Panc1 (cell line): ENCODE results near the gene CA9.

ENCODE experiments used
- CTCF ChIP-seq: fragments of 450-650 bp; IDR thresholded peaks from 2 replicates; pipeline ENCODE4 v1.5.1; 2017; ENCODE audit warnings: mild to moderate bottlenecking
- POLR2AphosphoS5 ChIP-seq: IDR thresholded peaks from 2 replicates; pipeline ENCODE4 v1.6.1; 2012; ENCODE audit warnings: mild to moderate bottlenecking, low read depth, low read length, moderate library complexity
- SIN3A ChIP-seq: IDR thresholded peaks from 2 replicates; pipeline ENCODE4 v1.6.1; 2012; ENCODE audit warnings: low read depth, mild to moderate bottlenecking, low read length, moderate library complexity, borderline replicate concordance; ENCODE audit not compliant: insufficient read depth
- TF ChIP-seq, protein P1 (sequence below), 2 experiments: IDR thresholded peaks; 2 replicates each; pipeline ENCODE4 v1.6.1; 2011 to 2012; ENCODE audit warnings: low read depth in 2 of 2, control low read depth in 1 of 2, low read length in 1 of 2, mild to moderate bottlenecking in 1 of 2, moderate library complexity in 1 of 2; ENCODE audit not compliant: insufficient read depth in 1 of 2

DNA sequence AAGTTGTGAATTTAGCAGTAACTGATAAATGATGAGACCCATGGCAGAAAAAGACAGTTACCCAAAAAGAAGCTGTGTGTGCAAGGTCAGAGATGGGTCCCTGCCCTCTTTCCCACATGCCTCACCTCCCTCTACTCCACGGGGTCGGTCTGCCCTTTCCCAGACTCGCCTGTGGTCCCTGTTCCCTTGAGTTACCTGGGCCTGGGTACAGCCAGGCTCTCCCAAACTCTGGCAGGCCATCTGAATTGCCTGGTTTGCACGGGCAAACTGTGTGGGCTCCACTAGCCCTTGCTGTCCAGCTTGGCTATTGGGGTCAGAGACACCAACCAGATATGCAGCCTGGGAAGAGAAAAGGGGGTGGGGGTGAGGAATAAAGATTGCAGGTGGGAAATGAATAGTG, 34.4 kb downstream of the CA9 start:
- TF ChIP-seq CTCF (no peak), SIN3A (no peak), POLR2AphosphoS5 (no peak)
- TF ChIP-seq, protein P1, sequence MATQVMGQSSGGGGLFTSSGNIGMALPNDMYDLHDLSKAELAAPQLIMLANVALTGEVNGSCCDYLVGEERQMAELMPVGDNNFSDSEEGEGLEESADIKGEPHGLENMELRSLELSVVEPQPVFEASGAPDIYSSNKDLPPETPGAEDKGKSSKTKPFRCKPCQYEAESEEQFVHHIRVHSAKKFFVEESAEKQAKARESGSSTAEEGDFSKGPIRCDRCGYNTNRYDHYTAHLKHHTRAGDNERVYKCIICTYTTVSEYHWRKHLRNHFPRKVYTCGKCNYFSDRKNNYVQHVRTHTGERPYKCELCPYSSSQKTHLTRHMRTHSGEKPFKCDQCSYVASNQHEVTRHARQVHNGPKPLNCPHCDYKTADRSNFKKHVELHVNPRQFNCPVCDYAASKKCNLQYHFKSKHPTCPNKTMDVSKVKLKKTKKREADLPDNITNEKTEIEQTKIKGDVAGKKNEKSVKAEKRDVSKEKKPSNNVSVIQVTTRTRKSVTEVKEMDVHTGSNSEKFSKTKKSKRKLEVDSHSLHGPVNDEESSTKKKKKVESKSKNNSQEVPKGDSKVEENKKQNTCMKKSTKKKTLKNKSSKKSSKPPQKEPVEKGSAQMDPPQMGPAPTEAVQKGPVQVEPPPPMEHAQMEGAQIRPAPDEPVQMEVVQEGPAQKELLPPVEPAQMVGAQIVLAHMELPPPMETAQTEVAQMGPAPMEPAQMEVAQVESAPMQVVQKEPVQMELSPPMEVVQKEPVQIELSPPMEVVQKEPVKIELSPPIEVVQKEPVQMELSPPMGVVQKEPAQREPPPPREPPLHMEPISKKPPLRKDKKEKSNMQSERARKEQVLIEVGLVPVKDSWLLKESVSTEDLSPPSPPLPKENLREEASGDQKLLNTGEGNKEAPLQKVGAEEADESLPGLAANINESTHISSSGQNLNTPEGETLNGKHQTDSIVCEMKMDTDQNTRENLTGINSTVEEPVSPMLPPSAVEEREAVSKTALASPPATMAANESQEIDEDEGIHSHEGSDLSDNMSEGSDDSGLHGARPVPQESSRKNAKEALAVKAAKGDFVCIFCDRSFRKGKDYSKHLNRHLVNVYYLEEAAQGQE (IDR thresholded peaks at IDR 0.05; ENCODE audit: insufficient read depth in 1 of 2, low read depth in 2 of 2, low read length in 1 of 2): no peak
